HG02970 (cell line): ENCODE results near the gene PARVB.

Experiments used
- ATAC-seq: cut with Tn5 transposase; IDR thresholded peaks from one replicate; pipeline ENCODE4 v1.9.1; 2021; ENCODE audit warnings: mild to moderate bottlenecking, moderate library complexity, moderate number of reproducible peaks; ENCODE audit not compliant: unreplicated experiment, low FRiP score

PARVB gene, protein sequence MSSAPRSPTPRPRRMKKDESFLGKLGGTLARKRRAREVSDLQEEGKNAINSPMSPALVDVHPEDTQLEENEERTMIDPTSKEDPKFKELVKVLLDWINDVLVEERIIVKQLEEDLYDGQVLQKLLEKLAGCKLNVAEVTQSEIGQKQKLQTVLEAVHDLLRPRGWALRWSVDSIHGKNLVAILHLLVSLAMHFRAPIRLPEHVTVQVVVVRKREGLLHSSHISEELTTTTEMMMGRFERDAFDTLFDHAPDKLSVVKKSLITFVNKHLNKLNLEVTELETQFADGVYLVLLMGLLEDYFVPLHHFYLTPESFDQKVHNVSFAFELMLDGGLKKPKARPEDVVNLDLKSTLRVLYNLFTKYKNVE

DNA sequence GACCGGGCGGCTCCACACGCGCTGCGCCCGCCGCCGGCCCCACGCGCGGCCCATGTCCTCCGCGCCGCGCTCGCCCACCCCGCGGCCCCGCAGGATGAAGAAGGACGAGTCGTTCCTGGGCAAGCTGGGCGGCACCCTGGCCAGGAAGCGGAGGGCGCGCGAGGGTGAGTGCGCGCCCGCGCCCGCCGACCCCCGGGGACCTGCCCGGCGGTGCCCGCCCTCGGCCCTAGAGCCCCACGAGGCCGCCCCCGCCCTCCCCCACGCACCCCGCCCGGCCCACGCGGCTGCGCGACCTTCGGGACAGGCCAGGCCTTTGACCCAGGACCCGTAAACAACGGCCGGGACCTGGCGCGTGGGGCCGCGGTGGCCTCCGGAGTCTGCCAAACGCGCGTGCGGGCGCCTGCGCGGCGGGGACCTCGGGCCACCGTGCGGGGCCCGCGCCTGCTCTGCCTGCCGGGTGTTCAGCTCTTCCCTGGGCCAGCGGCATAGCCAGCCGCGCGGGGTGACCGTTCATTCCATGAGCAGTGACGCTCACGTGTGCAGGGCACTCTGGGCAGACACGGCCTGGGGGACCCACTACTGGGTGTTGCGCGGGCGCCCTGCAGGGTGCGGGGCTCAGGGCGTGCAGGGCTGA, at the start of gene PARVB:
Gene PARVB, plus strand, starts transcription at position 15 of the 634 bp plus-strand sequence. Its CDS starts 38 bp downstream, at position 53.
- peak; percentile 16 for ATAC-seq

DNA sequence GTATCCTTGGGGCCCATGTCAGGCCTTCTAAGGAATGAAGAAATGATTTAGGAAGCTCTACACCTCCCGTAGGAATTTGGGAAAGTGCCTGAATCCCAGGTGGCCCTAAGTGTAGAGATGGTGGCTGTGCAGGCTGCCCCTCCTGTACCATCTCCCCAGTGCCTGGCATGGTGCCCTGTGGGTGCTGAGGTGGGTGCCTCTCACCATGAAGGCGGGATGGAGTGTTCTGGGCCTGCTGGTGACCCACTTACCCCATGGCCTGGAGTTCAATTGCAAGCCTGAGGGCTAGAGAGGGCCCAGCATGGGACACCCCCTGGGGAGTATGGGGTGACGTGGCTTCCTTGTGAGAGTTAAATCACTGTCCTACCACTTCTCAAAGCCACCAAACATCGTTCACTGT, 49.1 kb upstream of the PARVB start:
- no peak for ATAC-seq

DNA sequence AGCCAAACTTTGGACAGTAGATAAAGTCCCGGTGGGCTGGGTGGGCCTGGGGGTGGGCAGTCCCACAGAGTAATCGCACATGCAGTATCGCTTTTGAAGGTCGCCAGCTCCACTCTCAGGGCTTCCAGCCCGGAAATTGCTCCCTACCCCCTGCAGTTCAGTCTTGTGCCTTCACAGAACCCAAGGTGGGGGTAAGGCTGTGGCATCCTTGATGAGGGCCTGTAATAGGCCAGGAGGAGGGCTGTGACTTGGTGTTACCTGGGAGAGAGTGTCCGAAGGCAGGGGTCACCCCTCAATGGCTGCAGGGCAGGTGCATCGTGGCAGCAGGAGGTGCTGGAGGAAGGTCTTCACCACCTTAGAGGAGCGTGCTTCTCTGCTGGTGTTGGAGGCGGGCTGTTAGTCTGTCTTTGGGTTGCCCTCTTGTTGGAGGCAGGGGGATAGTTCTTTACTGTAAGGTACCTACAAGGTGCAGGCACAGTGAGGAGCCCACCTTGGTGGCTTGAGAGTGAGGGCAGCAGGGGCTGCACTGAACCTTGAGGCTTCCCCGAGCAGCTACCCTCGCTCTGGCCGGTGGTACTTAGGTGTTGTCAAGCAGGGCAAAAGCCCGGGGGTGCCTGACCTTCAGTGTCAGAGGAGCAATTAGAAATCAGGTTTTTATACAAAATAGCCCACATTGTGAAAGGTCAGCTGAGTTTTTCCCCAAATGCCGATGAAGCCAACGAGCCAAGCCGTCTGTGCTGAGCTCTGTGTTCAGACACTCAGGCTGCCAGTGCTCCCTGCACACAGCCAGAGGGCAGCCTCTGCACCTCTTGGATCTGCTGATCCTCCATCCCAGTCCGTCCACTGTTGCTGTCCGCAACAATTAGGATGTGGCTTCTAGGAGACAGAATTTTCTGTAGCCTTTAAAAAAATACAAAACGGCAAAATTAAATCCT, 47.0 kb upstream of the PARVB start:
- no peak for ATAC-seq

DNA sequence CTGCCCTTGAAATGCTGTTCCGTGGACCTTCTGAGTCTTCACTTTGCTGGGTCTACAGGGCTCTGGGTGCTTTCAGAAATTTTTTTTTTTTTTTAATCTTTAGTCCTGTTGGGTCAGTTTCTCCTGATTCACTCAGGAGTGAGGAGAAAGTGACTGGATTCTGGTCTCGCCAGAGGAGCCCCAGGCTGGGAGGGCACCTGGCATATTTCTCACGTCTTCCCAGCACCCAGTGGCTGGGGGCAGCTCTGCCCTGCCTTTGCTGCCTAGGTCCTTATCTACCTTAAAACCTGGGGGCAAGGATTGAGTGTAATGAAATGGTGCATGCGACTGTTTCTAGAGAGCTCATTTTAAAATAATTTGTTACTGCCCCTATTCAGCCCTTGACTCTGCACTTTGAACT, 45.5 kb upstream of the PARVB start:
- ATAC-seq = no peak

DNA sequence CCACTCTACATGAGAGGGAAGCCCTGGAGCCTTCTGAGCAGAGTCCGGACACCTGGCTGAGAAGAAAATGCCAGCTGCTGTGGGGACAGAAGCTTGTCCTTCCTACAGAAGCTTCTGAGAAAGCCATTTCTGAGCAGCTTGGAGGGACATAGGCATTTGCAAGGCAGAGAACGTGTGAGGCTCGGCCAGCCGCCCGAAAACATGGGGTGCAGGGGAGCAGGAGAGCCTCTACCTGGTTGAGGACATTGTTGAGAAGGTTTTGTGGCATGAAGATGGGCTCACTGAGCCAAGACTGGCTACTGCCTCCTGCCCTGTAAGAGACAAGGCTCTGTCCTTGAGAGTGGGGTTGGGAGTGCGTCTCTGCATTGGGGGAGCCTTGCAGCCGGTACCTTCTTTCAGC, 43.5 kb upstream of the PARVB start:
- ATAC-seq = no peak

DNA sequence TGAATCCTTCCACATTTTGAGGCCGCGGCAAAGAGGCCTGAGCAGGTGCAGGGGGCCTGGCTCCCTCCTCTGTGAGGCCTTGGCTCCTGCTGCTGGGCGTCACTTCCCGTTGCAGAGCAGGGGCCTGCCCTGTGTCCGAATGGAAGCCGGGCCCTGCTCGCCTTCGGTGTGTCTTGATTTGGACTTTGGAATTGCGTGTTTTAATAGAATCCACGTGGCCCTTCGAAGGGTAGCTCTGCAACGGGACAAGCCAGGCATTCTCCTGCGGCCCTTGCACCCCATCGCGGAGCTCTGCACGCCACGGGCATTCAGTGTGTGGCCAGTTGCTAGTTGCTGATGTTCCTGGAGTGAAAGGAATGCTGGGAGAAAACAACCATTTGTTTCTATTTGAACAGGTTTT, 43.1 kb upstream of the PARVB start:
- ATAC-seq = no peak

DNA sequence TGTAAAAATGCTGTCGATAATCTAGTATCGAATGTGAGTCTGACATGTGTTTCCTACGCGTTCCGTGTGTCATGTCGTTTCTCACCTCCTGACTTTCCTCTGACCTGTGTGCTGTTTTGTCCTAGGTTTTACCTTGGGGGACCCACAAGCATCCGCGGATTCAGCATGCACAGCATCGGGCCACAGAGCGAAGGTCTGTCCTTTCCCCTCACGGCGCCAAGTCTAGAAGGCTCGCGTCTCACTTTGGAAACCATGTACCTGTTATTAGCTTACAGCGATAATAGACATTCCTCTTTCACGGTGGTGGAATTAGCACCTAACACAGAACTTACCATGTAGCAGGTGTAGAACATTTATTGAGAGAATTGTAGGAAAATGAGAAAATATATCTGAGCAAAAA, 40.3 kb upstream of the PARVB start:
- ATAC-seq = no peak

DNA sequence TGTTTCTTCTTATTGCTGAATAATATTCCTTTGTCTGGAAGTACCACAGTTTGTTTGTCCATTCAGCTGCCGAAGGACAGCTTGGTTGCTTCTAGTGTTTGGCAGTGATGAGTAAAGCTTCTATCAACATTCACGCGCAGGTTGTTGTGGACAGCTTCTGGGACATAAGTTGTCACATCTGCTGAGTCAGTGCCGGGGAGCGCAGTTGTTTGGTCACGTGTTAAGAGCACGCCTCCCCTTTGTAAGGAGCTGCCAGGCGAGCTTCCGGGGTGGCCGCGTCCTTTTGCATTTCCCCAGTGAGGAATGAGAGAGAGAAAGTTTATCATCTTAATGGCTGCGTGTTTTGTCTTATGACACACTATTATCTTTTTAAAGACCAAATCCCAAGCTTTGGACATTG, 38.6 kb upstream of the PARVB start:
- no peak for ATAC-seq

DNA sequence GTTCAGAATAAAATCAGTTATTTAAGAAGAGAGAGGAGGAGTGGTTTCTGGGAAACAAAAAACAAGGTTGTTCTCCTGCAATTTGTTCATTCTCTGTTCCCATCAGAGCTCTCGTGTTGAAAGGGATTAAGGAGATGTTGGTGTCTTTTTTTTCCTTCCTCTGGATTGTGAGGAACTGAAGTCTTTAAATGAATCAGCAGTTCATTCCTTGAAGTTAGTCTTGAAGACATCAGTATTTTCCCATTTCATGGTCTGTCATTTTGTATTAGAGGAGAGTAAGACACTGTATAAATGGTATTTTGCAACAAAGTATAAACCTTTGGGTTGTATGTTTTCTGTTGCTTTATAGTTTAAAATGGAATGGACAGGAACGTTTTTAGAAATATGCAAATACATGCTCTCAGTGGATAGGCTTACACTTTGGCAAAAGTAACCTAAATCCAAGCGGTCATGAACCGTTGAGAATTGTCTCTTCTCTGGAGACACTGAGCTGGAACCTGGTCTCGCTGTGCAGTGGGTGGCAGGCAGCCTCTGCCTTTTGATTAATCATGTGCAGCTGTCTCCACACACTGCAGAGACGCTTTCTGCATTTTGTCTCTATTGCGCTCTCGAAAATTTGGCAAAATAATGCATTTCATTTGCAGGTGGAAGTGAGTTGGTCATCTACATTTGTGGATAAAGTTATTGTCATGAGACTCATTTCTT, 35.8 kb upstream of the PARVB start:
- ATAC-seq = no peak

DNA sequence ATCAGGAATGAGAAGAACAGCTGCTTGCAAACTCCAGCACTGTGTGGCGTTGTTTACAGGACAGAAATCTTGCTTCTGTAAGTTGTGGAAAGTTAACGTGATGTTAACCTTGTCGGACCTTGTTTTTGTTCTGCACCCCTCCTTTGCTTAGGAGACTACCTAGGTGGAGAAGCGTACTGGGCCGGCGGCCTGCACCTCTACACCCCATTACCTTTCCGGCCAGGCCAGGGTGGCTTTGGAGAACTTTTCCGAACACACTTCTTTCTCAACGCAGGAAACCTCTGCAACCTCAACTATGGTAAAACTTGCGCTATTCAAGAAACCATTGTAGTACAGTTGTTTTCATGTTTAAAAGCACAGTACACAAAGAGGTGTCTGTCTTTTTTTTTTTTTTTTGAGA, 35.1 kb upstream of the PARVB start:
- ATAC-seq = no peak

DNA sequence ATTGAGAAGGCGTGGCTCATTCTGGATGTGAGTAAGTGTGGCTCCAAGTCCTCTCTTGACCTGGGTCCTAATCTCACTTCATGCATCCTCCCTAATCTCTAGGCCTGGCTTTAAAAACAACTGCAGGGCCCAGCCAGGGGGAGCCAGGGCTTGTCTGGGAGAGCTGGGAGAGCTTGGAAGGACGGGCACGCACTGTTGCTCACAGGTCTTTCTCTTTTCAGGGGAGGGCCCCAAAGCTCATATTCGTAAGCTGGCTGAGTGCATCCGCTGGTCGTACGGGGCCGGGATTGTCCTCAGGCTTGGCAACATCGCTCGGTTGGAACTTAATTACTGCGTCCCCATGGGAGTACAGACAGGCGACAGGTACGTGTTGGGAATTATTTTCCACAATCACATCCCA, 34.1 kb upstream of the PARVB start:
- no peak for ATAC-seq

DNA sequence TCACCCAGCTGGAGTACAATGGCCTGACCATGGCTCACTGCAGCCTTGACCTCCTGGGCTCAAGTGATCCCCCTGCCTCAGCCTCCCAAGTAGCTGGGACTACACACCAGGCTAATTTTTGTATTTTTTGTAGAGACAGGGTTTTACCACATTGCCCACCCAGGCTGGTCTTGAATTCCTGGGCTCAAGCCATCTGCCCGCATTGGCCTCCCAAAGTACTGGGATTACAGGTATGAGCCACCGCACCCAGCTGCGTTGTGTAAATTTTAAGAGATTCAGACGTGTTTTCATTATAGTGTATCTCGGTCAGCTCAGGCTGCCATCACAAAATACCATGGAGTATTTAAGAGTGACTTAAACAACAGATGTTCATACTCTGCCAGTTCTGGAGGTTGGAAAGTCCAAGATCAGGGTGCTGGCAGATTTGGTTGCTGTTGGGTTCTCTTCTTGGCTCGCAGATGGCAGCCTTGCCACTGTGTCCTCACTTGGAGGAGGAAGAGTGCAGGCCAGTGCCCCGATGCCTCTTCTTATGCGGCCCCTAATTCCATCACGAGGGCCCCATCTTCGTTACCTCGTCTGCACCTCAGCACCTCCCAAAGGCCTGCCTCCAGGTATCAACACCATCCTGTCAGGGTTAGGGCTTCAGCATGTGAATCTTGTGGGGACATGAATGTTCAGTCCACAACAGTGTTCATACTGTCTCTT, 32.6 kb upstream of the PARVB start:
- ATAC-seq = no peak

DNA sequence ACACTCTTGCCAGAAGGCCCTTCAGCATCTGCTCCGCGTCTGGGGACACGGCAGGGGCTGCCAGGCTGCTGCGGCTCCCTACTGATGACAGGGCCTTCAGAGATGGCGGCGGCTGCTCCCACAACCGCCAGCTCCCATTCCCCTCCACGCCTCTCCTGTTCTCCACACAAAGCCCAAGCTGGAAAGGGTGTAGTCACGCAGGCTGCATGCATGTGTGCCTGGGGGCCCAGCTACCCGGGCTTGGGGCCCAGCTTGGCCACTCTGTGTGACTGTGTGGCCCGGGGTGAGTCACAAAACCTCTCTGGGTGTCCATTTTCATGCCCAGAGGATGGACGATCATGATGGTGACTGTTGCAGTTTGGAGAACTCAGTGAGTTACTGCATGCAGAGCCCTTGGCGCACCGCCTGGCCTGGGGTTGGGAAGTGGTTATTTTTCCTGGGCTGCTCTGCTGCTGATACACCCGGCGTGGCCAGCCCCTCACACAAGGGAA, 31.7 kb upstream of the PARVB start:
- ATAC-seq = no peak

DNA sequence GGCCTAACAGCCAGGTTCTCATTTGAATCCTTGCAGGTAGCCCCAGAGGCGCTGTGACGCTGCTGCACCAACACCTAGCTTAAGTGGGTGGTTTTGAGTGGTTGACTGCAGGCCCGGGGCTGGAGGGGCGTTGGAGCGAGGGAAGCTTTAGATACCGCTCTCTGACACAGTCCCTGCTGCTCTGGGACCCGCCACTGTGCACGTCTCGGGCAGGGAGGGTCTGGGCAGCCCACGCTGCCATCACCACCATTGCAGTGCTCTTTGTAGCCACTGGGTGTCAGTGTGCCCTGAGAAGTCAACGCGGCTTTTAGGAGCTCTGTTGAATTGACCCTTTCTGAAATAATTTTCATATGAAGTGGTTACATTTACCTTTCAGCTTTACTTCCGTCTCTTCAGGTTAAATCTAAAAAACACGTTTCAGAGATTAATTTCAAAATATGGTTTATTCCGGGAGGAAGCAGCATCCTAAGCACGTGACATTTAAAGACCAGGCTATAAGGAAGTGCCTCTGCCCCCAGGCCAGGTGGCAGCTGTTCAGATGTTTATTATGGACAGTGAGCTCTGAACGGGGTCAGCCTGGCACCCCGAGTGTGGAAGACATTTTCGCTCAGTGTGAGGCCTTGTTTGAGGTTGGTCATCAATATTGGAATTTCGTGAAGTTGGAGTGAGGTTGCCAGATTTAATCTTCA, 30.9 kb upstream of the PARVB start:
- ATAC-seq = no peak

DNA sequence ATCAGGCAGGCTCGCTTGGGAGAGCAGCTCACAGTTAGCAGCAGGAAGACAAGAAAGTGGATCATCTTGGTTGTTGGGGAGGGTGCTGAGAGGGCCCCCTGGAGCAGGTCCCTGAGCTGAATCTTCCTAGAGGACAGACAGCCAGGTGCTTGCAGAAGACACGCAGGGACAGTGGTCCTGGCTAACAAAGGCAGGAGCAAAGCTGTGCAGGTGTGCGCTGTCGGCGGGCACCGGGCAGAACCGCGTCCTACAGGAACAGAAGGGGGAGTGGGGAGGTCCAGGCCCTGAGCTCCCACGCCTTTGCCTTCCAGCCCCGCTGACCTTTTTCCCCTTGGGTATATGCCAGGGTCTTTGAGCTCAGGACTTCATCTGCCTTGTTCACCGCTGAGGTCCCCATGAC, 30.1 kb upstream of the PARVB start:
- ATAC-seq = no peak

DNA sequence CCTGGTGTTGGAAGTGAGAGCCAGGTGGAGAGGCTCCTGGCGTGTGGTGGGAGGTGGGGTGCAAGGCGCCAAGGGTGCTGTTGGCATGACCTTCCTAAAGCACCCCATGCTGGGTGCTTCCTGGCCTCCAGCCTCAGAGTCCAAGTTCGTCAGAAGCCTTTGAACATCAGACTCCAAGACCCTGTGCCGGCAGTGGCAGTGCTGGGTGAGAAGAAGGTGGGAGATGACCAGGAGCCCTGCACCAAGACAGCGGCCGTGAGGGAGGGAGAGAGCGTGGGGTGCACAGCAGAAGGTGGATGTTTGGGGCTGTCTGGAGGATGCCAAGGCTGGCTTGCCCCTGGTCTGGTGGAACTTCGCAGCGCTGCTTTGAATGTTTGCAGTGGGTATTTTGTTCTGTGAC, 29.7 kb upstream of the PARVB start:
- ATAC-seq = no peak

DNA sequence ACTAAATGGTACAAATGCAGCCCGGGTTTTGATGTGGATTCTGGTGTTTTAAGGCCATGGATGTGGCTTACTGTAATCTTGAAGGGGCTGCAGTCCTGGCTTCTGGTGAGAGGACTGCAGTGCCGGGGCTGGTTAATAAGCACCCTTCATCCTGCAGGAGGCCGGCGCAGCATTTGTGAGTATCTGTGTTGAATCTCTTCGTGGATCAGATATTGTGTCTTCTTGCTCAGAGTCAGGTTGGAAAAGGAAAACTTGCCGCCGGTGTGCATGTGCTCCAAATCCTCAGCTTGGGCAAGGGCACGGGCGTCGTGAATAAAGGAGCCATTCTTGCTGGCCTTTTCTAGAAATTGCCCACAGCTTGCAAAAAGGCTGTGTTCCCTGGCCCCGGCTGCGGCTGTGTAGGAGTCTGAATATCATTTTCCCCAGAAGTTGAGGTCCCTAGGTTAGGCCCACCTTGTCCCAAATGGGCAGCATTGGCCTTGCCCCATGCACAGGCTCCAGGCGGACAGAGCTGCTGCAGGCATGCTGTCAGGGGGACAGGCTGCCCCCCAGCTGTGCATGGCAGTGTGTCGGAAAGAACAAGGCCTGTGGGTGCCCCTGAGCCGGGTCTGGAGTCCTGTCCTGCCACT, 28.9 kb upstream of the PARVB start:
- ATAC-seq = no peak

DNA sequence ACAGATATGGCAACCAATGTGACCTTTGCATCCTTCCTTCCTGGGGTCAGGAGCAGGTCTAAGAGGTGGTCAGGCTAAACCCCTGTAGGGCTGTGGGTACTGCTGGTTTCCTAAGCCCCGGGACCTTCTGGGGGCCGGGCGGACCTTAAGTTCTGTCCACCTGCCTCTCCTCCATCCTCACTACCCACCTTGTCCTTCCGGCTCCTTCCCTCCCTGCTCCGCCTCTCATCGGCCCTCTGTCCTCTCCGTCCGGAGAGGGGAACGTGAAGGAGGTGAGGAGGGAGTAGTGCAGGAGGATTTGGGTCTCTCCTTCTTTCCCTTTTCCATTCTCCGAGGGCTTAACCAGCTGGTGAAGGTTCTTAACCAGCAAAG, 28.3 kb upstream of the PARVB start:
- peak; percentile 16 for ATAC-seq
